GM18526 (cell line): ENCODE data around the gene PLA2G2C.

Experiments
- POLR2A ChIP-seq: IDR thresholded peaks from 3 replicates; pipeline ENCODE4 v1.6.1; 2011; ENCODE audit not compliant: insufficient read length; ENCODE audit errors: extremely low read depth

PLA2G2C gene

DNA sequence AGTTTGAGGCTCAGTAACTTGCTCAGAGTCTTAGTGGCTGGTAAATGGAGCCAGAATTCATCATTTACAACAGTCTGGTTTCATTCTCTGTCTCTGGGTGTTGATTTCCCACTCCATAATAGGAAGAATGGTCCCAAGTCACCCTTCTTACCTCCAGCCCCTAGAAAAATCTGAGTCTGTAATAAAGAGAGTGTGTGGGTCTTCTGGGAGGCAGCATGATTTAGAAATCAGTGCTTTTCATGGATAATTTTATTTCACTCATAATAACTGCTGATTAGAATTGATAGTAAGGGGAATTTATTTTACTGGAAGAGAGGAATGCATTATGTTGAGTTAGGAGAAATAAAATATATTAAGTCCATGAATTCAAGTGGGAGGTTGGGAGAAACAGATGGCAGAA is 69.1 kb downstream of the PLA2G2C start:
- no peak for TF ChIP-seq POLR2A

DNA sequence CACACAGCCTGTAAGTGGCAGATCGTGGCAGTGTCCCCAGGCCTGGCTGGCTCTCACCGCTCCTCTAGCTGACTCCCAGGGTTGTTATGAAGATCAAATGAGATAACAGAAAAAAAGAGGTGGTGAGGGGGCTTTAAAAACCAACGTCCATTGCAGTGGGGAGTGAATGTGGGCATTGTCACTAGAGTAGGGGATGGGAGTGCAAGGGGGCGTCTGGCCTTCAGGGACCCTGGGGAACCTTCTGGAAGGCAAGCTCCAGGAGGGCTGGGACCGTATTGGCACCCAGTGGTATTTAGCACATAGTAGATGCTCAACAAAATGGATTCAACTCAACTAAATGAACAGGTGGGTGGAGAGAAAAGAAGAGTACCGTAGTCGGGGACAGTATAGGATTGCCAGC is 70.4 kb downstream of the PLA2G2C start:
- TF ChIP-seq POLR2A, result no peak

DNA sequence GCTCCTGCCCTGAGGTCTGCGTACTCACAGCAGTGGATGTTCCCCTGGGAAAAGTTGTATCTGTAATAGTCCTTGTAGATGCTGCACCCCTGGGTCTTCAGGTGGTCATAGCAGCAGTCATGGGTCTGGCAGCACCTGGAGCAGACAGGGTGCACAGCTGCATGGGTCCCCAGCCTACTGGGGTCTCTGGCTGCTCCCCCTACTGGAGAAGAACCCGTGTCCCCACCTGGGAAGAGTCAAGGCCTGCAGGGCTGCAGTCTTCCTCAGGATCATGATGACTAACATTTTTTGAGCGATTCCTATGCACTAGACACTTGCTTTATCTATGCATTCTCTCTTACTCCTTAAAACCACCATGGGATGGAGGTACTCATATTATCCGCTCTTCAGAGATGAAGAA is 70.8 kb downstream of the PLA2G2C start:
- TF ChIP-seq POLR2A, result no peak

DNA sequence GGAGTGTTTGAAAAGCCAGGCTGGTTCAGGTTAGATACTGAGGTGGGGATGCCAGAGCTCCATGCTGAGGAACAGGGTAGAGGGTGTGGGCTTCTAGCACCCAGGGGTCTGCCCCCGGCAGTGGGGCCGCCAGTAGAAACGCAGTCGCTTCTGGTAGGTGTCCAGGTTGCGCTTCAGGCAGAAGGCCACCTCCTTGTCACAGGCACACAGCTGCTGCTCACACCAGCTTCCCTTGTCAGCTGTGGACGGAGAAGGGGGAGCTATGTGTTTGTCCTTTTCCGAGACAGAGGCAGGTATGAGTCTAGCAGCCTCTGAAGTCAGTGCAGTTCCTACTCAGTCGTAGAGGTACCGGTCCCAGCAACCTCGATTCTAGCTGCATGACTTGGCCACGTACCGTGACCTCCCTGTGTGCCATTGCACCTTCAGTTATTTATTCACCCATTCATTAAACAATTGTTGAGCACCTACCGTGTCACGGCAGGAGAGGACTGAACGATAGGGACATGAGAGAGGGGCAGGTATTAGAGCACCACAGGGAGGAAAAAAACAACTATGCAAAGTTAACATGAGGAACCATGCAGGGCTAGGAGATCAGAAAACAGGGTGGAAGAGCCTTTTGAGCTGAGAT is 72.2 kb downstream of the PLA2G2C start:
- no peak for TF ChIP-seq POLR2A
